Glomerular visceral epithelial cell (primary cell): ENCODE results near the gene LRMDA.

Source experiments
- DNase-seq: peaks from one replicate; pipeline ENCODE4 v3.0.0-alpha.2; 2016; ENCODE audit errors: extremely low spot score

The LRMDA gene

DNA sequence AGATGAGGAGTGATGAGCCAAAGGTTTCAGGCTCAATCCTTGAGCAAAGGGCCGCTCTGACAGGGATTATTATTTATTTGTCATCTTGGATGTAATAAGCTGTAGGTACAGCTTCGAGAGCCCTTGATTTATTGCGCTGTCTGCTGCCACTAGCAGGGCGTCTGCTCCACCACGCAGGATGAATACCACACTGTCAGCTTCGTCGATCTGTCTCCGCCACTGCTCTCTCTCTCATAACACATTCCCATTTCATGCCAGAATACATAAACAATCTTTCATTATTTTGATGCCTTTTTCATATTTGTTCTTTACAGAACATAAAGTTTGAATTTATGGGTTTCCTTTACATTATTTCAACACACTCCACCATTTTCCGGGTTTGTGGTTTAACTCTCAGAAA is 276.6 kb downstream of the LRMDA start:
- DNase-seq, result no peak

DNA sequence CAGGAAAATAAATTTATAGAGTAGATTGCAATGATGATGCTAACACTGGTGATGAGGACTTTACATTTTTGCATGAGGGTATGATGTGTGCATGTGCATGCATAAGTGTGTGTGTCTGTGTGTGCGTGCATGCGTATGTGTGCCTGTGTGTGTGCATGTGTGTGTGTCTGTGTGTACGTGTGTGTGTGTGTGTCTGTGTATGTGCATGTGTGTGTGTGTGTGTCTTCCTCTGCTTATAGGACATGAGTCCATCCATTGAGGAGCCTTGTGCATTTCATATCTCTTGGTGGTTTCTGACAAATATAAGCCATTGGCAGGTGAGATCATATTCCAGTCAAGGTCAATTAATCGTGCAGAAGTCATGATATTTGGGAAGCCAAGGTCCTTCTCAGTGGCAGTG is 277.8 kb downstream of the LRMDA start:
- no peak for DNase-seq

DNA sequence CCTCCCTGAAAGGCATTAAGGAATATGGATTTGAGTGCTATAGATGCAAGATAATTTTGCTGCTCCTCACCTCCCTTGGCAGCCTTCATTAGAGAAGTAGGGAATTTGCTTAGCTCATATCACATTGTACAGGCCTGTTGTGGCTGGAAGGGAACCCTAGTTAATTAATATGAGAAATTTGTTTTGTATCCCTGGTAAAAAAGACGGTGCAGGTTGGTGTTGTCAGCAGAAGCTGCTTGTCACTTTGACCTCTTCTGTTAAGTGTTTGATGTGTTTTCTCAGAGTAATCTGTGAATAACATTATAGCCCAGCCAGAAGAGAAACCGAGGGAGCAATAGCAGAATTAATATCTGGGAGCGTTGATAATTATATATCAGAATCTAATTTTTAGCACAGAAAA is 278.4 kb downstream of the LRMDA start:
- DNase-seq, result no peak

DNA sequence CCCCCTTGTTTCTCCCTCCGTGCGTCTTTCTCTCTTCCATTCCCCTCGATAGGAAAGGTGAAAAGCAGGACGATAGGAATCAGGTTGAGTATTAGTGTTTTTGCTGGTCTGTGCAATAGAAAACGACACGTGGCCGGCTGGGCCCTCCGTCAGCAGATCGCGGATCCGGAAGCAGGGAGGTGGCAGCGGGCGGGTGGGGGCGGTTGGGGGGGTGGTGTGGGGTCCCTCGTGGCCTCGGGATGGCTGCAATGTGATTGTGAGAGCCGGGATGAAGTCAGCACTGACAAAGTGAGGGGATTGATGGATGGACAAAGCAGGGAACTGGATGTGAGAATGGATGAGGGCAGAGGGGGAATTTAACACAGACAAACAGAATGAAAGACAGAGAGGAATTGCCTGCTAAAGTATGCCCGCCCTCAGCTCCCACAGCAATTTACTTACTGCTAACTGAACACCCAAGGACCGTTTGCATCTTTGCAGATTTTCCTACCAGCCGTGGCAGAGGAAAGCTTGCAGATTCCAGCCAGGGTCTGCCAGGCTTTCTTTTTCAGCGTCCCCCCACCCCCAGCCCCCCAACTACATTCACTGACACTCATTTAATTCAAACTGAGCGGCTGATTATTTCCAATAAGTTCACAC is 280.9 kb downstream of the LRMDA start:
- DNase-seq, result no peak

DNA sequence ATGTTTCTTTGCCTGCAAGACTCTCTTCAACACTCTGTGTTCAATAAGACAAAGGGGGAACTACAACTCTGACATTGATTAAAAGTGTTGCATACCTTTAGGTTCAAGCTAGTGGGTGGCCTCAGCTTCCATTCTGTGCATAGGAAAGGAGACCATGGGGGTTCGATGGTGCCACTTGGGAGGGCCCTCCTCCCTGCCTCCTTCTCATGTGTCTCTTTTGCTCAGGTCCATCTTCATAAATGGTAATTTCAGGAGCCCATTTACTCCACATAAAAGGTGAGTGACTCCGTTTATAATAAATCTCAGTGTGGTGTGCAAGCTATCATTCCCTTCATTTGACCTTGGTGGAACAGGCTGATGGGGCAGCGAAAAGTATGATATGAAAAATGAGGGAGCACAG is 285.1 kb downstream of the LRMDA start:
- DNase-seq, result no peak

DNA sequence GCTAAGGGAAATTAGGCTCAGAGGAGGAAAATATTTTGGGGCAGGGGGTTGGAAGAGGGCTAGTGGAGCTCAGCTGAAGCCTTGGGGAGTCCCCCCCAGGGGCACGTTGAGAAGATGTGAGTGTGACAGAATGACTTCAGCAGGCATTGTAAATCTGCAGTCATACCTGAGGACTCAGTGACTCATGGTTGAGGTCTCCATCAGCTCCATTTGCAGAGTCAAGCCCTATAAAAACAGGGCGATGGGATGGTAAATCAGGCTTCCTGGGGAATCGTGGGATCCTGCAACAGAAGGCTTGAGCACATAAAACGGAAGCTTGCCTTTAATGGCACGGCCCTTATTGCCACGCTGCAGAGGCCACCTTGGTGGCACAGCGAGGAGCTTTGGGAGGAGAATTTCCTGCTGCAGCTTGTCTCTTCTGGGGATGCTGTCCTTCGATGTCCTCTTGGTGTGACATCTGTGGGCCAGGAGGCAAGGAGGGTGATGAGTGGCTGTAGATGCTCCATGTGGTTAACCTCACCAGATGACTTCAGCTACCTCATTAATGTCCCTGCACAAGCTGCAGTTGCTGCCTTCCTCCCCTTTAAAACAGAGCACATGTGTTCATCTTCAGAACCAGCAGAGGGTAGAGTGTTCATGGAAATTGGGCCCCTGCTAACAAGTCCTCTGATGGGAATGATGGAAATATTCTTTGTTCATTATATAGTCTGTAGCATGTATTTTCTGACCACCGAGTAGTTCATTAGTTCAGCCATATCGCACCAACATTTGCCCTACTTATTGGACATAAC is 285.9 kb downstream of the LRMDA start:
- DNase-seq, result peak; percentile 18

DNA sequence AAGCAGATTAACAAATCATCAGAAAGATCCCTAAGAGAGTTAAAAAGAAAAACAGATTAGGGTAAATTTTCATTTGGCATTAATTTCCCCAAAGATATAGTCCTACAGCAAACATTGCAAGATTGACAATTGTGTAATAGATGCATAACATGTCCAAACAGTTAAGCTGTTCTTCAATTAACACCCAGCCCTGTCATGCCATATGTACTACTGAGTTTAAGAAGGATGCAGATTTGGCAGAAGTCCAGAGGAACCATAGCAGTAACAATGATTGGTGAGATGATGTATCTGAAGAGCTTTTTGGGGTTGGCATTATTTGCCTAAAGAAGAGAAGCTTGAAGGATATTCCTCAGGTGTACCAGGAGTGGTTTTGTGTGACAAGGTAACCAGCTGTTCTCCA is 287.6 kb downstream of the LRMDA start:
- DNase-seq, result no peak

DNA sequence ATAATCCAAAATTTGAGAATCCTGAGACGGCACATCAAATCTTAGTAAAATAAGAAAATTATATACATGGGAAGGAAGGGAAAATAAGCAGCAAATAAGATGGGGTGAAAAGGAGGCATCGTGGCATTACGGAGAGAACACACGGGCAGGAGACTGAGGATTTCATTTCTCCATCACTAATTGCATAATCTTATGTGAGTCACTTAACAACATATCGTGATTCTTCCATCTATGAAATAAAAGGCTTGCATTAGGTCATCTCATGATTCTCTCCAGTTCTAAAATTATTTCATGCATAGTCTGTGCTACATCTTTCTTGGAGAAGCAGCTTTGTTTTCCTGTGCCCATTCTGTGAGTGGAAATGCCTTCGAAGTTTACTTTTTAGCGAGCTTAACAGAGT is 288.7 kb downstream of the LRMDA start:
- no peak for DNase-seq

DNA sequence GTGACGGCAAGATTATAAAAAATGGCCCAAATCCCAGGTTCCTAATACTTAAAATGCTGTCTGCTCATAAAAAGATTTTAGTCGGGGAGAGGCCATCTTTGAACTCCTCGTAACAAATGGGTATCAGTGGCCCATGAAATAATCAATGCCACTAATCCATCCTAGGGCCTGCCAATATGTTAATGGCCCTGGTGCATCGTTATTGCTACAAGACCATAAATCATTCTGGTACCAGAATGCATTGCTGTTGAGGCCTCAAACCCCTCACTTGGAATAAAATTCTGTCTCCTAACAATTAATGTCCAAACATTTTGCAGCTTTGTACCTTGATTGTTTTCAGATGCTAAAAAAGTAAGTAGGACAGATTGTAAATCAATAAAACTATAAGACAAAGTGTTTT is 290.6 kb downstream of the LRMDA start:
- DNase-seq, result no peak

DNA sequence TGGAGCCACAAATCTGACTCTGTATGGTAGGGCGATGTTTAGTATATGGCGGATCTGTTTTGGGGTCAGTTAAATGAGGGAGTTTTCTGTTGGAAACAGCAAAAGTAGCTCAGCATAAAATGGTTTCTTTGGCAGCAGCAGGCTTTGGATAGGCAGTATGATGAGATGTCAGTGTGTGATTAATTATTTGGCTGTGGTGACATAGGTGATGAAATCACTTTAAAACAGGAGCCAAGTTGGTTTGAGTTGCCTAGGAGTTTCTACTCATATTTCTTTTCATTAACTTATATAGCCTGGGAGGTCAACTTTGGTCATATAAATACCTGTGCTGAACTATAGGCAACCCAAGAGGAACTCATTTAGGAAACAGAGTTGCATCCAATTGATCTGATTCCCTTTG is 291.2 kb downstream of the LRMDA start:
- DNase-seq, result no peak

DNA sequence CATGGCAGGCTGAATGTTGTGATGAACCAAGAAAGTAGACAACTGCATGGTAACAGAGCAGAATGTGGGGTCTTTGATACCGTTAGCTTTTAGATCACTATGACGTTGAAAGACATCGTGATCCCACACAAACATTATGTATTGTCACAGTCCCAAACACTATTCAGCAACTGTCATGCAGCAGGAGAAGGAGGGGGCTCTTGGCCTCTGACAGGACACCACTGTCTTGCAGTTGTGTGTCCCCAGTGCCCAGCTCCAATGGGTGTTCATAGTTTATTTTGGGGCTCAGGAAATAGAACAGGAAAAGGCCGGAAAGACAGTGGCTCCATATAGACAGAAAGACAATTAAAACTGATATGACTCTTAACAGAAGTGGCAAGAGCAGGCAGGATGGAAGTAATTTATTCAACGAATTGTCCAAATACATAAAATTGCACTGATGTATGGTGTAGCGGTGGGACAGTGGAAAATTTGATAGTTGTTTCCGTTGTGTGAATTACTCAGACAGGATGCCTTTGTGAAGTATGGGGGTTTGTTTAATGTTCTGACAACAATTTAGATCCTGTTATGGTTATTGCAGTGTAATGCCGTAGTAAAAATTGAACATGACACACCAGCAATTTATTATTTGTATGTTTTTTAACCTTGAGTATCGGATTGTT is 292.0 kb downstream of the LRMDA start:
- no peak for DNase-seq

DNA sequence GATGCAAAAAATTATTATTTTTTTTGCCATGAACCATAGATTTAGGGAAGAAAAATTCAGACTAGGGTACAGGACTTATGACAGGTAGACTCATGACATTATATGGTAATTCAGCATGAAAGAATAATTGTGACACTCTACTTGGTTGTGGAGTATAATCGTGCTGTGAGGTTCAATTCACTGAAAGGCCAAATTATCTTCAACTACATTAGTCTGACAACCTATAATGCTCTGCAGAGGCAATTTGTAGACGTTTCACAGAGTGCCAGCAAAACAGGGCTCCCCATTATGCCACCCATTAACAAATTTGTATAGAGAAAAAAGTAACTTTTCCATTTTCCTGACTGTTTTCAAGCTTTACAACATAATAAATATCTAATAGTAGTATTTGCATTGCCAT is 292.6 kb downstream of the LRMDA start:
- no peak for DNase-seq

DNA sequence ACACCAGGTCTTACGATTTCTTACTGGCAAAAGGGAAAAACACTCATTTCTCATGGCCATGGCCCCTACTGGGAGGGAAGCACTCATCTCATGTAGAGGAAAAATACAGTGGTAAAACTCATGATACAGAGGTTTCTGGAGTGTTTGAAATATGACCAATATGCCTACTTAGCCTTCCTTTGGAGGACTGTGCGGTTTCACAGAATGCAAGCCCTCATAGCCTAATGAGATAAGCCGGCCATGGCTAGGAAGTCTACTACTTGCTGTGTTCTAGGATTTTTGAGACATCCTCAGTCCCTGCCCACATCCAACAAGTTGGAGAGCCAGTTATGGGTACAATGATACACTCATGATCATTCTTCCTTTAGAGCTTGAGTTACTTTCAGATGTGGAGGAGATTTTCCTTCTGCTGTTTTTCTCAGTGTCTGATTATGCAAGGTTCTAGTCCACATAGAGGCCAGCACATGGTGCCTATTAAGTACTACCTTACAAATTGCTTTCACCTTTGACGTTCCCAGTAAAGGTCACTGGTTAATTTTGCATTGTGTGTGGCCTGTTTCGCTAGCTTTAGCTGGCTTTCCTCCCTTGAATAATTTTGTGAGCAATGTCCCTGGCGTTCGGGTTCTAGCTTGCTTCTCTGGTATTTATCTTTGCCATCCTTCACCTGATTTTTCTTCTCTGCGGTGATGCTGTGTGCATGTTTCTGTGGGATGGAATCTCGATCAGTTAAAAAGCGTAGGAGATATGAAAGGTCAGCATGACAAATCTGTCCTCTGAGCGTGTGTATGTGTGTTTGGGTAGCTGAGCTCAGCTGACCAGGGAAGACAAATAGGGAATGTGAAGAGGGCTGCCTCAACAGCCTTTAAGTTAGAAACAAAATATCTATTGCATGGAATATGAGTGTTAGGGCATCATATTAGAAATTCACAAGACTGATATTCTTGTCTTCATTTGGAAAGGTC is 295.4 kb downstream of the LRMDA start:
- no peak for DNase-seq

DNA sequence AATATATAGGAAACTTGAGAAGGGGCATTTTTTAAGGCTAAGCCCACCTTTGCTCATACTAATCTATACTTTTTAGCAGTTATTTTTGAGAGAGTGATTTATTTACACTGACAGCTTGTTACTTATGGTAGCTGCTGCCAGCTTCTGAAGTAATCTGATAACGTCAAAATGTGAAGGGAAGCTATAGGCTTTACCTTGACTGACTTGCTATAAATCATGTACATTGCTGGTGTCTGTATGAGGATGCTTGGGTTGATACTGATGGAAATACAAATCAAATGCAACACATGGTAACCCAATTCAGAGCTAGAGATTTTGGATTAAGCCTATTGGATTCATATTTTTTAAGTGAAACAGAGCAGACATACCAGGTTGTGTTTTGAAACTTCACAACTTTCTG is 299.4 kb downstream of the LRMDA start:
- DNase-seq, result no peak

DNA sequence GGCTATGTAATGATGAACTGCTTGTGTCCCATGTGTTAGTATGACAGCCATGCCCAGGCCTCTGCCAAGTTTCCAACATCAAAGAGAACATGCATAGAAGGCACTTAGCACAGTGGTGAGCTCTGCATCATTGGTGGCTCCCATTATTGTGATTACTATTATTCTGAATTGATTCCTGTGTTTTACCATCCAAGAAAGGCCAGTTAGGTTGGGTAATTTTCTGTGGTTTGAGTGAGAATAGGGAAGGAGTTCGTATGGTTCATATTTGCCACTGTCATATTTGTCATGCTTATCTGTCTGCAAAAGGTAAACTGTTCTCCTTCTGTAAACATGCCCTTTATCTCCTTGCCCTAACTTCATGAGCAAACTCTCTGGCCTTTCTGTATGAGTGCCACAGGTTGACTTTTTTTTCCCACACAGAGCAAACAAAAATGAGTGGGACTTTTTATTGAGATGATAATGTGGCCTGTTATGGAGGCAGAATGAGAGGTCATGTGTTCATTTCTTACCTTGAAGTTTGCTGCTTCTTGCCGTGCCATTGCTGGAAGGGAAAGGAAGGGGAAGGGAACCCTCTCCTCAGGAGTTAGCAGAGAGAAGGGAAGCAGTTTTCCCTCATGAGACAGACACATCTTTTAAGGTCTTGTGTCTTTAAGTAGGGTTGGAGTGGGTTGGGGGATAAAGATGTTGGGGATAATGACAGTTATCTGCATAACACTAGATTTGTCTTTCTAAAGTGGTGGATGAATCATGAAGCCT is 301.9 kb downstream of the LRMDA start:
- no peak for DNase-seq

DNA sequence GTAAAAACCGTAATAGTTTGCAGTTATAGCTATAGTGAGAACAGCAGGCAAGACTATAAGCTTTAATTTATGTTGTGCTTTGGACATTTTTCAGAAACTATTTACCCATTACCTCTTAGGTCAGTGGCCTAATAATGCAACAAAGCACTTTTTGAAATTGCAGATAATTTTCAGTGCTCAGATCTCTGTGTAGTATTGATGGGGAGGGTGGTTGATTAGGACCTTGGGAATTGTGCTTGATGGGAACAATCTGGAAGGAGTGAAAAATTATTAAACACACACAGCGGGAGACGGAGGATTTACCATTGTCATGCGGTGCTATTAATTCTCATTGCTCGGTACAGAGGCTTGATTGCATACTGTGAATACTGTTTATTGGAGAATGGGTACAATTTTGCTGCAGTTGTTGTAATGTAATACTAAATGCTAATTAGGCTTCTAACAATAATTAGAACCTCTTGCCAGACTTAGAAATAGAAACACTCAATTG is 304.8 kb downstream of the LRMDA start:
- DNase-seq, result no peak

DNA sequence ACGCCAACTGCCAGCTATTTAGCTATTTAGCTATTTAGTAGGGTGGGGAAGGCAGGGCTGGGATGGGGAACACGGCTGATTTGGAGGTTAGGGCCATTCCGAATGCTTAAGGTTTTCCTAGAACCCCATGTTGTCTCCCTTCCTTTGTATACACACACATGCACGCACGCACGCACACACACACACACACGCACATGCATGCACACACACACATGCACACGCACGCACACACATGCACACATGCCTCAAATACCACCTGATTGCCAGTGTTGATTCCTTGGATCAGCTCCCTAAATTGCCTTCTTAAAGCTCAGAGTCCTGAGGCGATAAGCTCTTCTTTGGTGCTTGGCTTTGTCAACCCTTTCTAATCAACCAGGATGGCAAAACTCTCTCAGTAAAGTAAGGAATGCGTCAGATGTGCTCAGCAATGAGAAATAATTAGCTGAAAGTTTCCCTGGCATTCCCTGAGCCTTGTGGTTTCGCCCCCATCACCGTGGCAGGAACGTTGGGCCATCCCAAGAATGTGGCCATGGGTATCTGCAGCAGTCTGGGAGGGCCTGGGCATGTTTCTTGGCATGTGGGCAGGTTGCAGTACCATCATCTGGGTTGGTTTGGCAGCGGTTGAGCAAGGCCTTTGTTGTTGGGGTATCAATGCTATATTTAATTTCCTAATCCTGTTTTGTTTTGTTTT is 305.6 kb downstream of the LRMDA start:
- DNase-seq, result peak; percentile 39

DNA sequence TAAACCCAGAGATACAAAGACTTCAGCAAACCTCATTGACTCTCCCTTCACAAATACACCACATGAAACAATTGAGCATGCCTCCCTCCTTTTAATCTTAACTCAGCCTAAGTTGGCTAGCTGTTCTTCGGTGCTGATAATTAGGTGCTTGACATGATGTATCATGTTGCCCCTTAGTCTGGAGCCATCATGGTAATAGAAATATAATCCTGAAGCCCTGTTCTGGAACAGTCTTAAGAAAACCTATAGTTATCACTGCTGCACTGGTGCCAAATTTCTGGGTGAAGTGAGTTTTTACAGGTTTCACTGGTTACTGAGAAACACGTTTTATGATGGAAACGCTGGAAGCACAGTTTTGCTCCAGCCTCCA is 306.1 kb downstream of the LRMDA start:
- no peak for DNase-seq

DNA sequence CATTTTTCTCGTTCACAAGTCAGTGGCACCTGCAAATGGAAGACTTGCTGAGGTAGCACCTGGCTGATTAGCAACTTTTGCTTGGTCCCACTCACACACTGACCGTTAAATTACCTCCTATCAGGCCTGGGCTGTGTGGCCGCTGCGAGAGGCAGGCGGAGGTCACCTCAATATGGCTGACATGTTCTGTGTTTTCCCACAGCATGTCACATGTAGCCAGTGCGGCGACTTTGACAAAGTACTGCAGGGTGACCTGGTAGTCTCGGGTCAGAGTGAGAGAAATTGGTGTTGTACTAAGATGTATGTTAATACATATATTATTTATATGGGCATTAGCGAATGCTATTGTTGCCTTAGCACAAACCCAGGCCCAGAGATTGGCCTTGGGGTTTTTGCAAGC is 307.5 kb downstream of the LRMDA start:
- DNase-seq, result no peak

DNA sequence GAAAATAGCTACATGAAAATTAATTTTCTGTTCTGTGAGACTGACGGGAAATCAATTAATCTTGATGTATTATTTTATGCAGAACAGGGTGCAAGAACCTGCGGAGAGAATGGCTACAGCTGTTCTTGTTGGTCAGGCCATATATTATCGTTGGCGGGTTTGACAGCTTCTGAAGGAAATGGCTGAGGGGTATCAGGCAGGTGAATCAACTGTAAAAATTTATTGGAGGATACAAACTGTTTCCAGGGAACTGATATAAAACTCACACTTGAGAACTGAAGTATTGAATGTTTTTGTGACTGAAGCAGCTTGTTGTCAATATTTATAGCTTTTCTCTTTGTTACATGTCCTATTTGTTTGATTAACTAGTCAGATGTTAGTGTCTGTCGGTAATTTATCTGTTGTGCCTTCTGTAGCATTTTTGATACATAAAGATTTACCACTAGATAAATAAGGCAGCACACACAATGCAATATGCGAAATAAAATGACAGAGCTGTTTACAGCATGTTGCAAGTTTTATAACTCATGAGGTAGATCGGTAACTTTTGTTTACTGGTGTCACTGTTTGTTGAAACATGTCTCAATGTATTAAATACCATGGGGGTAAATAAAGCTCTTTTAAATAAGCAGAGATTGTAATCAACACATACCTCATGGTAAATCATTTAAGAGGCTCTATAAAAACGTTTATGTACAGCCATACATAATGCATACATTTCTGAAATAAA is 308.2 kb downstream of the LRMDA start:
- DNase-seq, result no peak
